C4-2B (cell line): ENCODE results near the gene SLC22A13.

Source experiments
- ZFX ChIP-seq: fragments of 450-650 bp; IDR thresholded peaks from 2 replicates; pipeline ENCODE4 v1.6.1; 2017
- TF ChIP-seq, protein P1 (sequence below): fragments of 450-650 bp; conservative IDR thresholded peaks from 2 replicates; pipeline ENCODE4 v1.5.1; 2017; ENCODE audit warnings: mild to moderate bottlenecking

DNA sequence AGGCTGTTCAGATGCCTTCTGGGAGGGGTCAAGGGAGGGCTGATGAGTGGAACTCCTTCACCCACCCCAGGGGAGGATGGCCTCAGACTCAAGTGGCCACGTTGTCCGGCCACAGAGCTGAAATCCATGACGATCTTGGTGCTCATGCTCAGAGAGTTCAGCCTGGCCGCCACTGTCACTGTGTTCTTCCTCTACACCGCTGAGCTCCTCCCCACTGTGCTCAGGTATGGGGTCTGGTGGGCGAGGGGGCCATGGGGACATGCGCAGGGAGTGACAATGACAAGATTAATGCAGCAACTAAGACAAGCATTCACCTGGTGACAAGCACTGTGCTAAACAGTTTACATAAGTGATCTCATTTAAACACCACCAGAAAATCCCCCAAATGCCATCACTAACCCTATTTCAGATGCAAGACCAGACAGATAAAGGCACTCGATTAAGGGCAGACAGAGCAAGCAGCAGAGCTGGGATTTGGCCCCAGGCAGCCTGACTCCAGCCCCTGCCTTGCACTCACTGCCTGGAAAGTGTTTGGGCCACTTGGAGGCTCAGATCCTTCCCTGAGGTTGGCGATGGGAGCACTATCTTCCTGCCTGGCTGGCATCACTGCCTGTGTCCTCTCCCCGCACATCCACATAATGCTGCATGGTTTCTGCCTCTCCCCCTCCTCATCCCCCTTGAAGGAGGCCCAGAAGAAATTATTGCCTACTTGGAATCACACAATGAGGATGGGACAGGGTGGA, 50.0 kb downstream of the SLC22A13 start:
- TF ChIP-seq, protein P1, sequence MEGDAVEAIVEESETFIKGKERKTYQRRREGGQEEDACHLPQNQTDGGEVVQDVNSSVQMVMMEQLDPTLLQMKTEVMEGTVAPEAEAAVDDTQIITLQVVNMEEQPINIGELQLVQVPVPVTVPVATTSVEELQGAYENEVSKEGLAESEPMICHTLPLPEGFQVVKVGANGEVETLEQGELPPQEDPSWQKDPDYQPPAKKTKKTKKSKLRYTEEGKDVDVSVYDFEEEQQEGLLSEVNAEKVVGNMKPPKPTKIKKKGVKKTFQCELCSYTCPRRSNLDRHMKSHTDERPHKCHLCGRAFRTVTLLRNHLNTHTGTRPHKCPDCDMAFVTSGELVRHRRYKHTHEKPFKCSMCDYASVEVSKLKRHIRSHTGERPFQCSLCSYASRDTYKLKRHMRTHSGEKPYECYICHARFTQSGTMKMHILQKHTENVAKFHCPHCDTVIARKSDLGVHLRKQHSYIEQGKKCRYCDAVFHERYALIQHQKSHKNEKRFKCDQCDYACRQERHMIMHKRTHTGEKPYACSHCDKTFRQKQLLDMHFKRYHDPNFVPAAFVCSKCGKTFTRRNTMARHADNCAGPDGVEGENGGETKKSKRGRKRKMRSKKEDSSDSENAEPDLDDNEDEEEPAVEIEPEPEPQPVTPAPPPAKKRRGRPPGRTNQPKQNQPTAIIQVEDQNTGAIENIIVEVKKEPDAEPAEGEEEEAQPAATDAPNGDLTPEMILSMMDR: no peak
- no peak for TF ChIP-seq ZFX
